Parathyroid adenoma (tissue), 2 donors: Measurements from ENCODE around the gene UBXN11.

Experiments
- H2AFZ ChIP-seq: fragments of 300-600 bp; sonication (generic); one replicate; pipeline ENCODE4 v1.7.0; 2017; ENCODE audit warnings: antibody characterized with exemption, mild to moderate bottlenecking
- H3K27ac ChIP-seq: fragments of 300-600 bp; sonication (generic); one replicate; pipeline ENCODE4 v1.7.0; 2017
- H3K27me3 ChIP-seq: fragments of 300-600 bp; sonication (generic); one replicate; pipeline ENCODE4 v1.7.0; 2017; ENCODE audit warnings: low read length; ENCODE audit not compliant: control insufficient read depth, insufficient read depth
- H3K36me3 ChIP-seq: fragments of 300-600 bp; sonication (generic); one replicate; pipeline ENCODE4 v1.7.0; 2017; ENCODE audit warnings: low read length; ENCODE audit not compliant: control insufficient read depth, insufficient read depth
- H3K4me1 ChIP-seq: fragments of 300-600 bp; sonication (generic); one replicate; pipeline ENCODE4 v1.7.0; 2017; ENCODE audit warnings: control low read depth
- H3K4me2 ChIP-seq: fragments of 300-600 bp; sonication (generic); one replicate; pipeline ENCODE4 v1.7.0; 2017; ENCODE audit warnings: low read length
- H3K4me3 ChIP-seq: fragments of 300-600 bp; sonication (generic); one replicate; pipeline ENCODE4 v1.7.0; 2017; ENCODE audit warnings: low read depth, low read length
- H3K79me2 ChIP-seq: fragments of 300-600 bp; sonication (generic); one replicate; pipeline ENCODE4 v1.7.0; 2017; ENCODE audit warnings: control low read depth
- H3K9ac ChIP-seq: fragments of 300-600 bp; sonication (generic); one replicate; pipeline ENCODE4 v1.7.0; 2017; ENCODE audit warnings: mild to moderate bottlenecking
- H3K9me3 ChIP-seq: fragments of 300-600 bp; sonication (generic); one replicate; pipeline ENCODE4 v1.7.0; 2017; ENCODE audit warnings: low read length; ENCODE audit not compliant: control insufficient read depth
- TF ChIP-seq, protein P1 (sequence below): fragments of 300-600 bp; sonication (generic); IDR thresholded peaks from one replicate; pipeline ENCODE4 v1.7.0; 2017; ENCODE audit warnings: antibody characterized with exemption, mild to moderate bottlenecking
- donor health status: primary hyperparathyroidism.

UBXN11 gene

DNA sequence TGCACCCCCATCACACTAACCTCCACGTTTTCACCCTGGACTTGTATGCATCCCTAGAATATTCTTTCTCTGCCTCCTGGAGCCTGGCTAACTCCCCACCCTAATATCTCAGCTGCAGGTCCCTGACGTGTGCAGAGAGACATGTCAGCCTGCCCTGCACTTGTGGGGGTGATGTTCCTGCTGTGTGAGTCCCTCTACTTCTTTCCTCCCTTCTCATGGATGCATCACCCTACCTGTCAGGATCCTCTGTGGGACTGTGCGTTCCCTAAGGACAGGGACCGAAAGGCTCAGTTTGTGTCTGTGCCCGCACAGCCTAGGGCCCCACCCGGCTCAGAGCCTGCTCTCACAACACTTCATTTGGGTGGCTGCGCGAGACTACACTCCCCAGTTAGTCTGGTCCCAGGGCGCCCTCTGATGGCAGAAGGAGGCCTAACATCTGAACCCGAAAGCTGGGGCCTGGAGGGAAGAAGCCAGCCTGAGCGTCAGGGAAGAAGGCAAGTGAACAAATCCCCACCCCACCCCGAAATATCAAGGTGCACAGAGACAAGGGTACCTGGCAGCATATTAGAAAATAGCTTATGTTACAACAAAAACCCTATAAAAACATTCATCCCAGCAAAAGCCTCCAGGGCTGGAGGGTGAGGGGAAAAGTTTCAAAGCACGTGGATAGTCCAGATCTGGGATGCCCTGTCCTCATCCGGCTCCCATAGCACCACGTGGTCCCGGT is 15.0 kb upstream of the UBXN11 start:
- Histone ChIP-seq H3K4me1 (no peaks in the 10 kb centered on the region), H3K4me3 (no peak overlapping the region), H3K9me3 (no peaks in the 10 kb centered on the region), H3K27ac (no peak overlapping the region), H2AFZ (no peak overlapping the region), H3K27me3 (no peaks in the 10 kb centered on the region), H3K4me2 (no peak overlapping the region), H3K9ac (no peak overlapping the region), H3K36me3 (no peaks in the 10 kb centered on the region), H3K79me2 (no peaks in the 10 kb centered on the region)
- TF ChIP-seq, protein P1, sequence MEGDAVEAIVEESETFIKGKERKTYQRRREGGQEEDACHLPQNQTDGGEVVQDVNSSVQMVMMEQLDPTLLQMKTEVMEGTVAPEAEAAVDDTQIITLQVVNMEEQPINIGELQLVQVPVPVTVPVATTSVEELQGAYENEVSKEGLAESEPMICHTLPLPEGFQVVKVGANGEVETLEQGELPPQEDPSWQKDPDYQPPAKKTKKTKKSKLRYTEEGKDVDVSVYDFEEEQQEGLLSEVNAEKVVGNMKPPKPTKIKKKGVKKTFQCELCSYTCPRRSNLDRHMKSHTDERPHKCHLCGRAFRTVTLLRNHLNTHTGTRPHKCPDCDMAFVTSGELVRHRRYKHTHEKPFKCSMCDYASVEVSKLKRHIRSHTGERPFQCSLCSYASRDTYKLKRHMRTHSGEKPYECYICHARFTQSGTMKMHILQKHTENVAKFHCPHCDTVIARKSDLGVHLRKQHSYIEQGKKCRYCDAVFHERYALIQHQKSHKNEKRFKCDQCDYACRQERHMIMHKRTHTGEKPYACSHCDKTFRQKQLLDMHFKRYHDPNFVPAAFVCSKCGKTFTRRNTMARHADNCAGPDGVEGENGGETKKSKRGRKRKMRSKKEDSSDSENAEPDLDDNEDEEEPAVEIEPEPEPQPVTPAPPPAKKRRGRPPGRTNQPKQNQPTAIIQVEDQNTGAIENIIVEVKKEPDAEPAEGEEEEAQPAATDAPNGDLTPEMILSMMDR: peak; percentile 73

GRCh38 chr1:26320896-26321295 is 14.5 kb upstream of the UBXN11 start:
- H3K9me3 ChIP-seq: no peaks in the 10 kb centered on the region
- no peak overlapping the region for H3K9ac ChIP-seq
- no peak overlapping the region for H3K27ac ChIP-seq
- H3K4me3 ChIP-seq: no peak overlapping the region
- H3K79me2 ChIP-seq: no peaks in the 10 kb centered on the region
- no peaks in the 10 kb centered on the region for H3K36me3 ChIP-seq
- TF ChIP-seq, protein P1: no peak
- no peaks in the 10 kb centered on the region for H3K27me3 ChIP-seq
- no peak overlapping the region for H3K4me2 ChIP-seq
- H2AFZ ChIP-seq: no peak overlapping the region
- H3K4me1 ChIP-seq: no peaks in the 10 kb centered on the region

DNA sequence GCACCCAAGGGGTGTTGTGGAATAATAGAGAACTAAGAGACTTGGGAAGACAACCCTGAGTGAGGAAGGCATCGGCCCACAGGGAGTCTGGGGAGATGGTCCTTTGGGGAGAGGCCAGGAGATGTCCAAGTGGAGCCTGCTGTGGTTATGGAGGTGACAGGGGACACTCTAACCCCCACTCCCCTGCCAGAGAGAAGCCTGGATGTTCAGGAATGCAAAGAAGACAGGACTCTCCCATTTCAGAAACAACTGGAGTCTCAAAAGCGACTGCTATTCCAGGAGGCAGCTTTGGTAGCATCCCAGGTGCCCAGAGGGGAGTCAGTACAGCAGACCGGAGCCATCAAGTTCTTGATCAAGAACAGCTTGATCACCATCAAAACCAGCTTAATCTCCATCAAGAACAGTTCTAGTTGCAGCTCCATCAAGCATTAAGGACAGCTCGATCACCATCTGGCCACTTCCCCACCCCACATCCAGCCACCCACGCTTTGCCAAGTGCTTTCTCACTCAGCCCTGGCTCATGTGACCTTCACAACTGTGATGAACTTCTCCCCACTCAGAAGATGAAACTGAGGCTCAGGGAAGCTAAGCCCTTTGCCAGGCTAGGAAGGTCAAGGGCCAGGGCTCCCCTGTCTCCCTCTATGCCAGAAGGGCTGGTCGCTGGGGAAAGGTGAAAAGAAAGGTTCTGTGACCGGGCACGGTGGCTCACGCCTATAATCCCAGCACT is 12.1 kb upstream of the UBXN11 start:
- H3K36me3 ChIP-seq: no peaks in the 10 kb centered on the region
- H3K27me3 ChIP-seq: no peaks in the 10 kb centered on the region
- no peaks in the 10 kb centered on the region for H3K4me1 ChIP-seq
- TF ChIP-seq, protein P1: no peak
- H3K4me2 ChIP-seq: no peak overlapping the region
- no peak overlapping the region for H3K4me3 ChIP-seq
- no peaks in the 10 kb centered on the region for H3K9me3 ChIP-seq
- no peak overlapping the region for H3K27ac ChIP-seq
- no peak overlapping the region for H2AFZ ChIP-seq
- H3K9ac ChIP-seq: no peak overlapping the region
- no peaks in the 10 kb centered on the region for H3K79me2 ChIP-seq

DNA sequence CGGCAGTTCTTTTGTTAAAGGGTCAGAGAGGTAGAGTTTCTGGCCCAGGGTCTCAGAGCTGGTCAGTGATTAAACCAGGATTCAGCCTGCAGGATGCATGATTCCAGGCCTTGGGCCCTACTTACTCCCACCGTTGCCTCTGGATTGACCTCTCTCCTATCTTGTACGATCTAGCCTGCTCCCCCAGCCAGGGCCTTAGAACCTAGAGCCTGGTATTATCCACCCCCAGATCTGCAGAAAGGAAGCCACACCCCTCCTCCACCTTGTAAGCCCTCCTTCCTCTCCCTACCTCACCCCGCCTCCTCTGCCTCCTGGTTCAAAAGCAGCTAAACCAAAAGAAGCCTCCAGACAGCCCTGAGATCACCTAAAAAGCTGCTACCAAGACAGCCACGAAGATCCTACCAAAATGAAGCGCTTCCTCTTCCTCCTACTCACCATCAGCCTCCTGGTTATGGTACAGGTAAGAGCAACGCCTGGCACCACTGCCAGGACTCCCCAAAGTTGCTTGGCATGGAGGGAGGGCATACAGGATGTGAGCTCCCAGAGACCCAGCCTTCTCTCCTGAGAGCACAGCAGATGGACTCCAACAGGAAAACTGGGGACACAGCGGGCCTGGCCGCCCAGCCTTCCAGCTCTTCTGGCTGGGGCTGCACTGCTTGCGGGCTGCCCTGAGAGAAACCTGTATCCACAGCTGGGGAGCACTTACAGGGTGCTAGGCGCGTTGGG is 11.3 kb upstream of the UBXN11 start, which contains the start of gene CD52:
Gene CD52, plus strand, starts transcription at position 347 of the 726 bp plus-strand sequence. Its CDS starts 60 bp downstream, at position 407.
- Histone ChIP-seq H3K4me2 (no peak within 1 kb of the TSS), H3K79me2 (no peaks in the 10 kb centered on the region), H3K4me1 (no peaks in the 10 kb centered on the region), H3K4me3 (no peak within 1 kb of the TSS), H3K27me3 (no peaks in the 10 kb centered on the region), H3K36me3 (no peaks in the 10 kb centered on the region), H3K27ac (no peak within 1 kb of the TSS), H2AFZ (no peak within 1 kb of the TSS), H3K9me3 (no peaks in the 10 kb centered on the region), H3K9ac (no peak within 1 kb of the TSS)
- TF ChIP-seq, protein P1: no peak
